Fibroblast of lung (primary cell): ENCODE measurements around the gene CD101.

ENCODE experiments used
- CTCF ChIP-seq, 2 donors: IDR thresholded peaks in 1 of 2; conservative IDR thresholded peaks in 1 of 2; 1 replicate in 1 of 2; 2 replicates in 1 of 2; pipeline ENCODE4 v1.5.1; 2011 to 2012; ENCODE audit warnings: low read length in 2 of 2, control low read depth in 1 of 2, inconsistent platforms in 1 of 2, low read depth in 1 of 2, mild to moderate bottlenecking in 1 of 2
- EZH2 ChIP-seq: IDR thresholded peaks from 2 replicates; pipeline ENCODE4 v1.5.1; 2012; ENCODE audit warnings: low read length, control low read depth, mild to moderate bottlenecking; ENCODE audit errors: missing control alignments

DNA sequence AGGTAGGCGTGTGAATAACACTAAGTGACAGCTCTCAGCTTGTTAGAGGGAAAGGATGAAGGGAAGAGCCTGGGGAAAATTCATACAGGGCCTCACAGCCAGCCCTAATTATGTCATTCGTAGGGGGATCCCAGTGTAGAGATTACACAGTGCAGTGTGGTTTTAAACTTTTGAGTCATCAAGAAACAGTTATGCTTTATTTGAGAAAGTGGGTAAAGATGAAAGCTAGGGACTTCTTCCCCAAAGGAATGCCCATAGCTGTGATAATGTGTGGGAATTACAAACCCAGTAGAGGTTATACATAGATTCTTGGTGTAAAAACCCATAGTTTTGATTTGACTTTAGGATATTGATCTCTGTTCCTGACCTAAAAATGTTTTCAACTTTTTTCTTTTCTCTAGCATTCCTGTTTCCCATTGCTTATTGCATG, 60.4 kb downstream of the CD101 start:
- TF ChIP-seq EZH2: no peak
- TF ChIP-seq CTCF (conservative IDR thresholded peaks at IDR 0.05 in 1 of 2, IDR thresholded peaks at IDR 0.05 in 1 of 2; ENCODE audit: low read depth in 1 of 2, low read length in 2 of 2): no peak
